B cell (primary cell): Measurements from ENCODE around the gene TLCD3B.

Experiments
- CTCF ChIP-seq: fragments of 200-600 bp; IDR thresholded peaks from one replicate; pipeline ENCODE4 v1.8.0; 2022; ENCODE audit warnings: antibody characterized with exemption, mild to moderate bottlenecking
- EZH2 ChIP-seq: IDR thresholded peaks from 2 replicates; pipeline ENCODE4 v1.6.1; 2012; ENCODE audit warnings: borderline replicate concordance, low read depth, mild to moderate bottlenecking, moderate library complexity, low read length; ENCODE audit not compliant: insufficient read depth, poor library complexity, severe bottlenecking

GRCh38 chr16:30060346-30060745, 29.3 kb upstream of the TLCD3B start:
- TF ChIP-seq CTCF, result no peak
- no peak for TF ChIP-seq EZH2
